GM12874 (cell line): ENCODE results near the gene LIN54.

Source experiments
- TF ChIP-seq, protein P1 (sequence below): IDR thresholded peaks from 2 replicates; pipeline ENCODE4 v1.5.1; 2011; ENCODE audit warnings: low read depth, mild to moderate bottlenecking, control low read depth, low read length, moderate library complexity; ENCODE audit not compliant: insufficient read depth

The LIN54 gene

DNA sequence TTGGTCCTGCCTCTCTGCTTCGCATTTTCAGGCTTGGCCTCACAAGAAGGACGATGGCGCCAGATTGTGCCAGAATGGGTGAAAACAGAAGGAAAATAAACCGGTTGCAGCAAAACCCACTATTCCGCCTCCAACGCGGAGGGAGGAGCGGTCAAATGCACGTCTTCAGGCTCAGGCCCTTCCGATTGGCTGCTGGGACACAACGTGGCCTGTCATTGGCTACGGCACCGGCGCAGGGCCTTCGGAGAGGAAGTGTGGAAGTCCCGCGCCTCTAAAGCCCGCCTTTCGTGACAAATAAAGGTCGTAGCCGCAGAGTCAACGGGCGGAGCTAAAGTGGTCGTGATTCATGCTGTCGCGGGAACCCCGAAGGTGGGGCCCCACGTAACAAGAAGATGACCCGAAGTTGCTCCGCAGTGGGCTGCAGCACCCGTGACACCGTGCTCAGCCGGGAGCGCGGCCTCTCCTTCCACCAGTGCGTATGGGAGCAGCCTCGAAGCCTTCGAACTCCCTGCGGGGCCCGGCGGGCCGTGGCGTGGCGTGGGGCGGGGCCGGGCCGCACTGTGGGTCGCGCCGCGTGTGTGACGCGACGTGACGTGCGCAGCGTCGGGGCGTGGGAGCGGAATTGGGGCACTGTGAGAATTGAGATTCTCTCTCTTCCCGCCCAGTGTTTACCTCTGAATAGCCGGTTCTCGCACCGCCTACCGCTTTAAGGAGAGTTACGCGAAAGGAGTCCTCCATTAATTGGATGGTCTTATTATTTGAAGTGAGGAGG is 110.0 kb downstream of the LIN54 start, which contains the start of gene THAP9:
TSS of gene THAP9 (plus strand) at position 325 of the 772 bp plus-strand sequence. CDS start at position 393, 68 bp downstream.
- TF ChIP-seq, protein P1, sequence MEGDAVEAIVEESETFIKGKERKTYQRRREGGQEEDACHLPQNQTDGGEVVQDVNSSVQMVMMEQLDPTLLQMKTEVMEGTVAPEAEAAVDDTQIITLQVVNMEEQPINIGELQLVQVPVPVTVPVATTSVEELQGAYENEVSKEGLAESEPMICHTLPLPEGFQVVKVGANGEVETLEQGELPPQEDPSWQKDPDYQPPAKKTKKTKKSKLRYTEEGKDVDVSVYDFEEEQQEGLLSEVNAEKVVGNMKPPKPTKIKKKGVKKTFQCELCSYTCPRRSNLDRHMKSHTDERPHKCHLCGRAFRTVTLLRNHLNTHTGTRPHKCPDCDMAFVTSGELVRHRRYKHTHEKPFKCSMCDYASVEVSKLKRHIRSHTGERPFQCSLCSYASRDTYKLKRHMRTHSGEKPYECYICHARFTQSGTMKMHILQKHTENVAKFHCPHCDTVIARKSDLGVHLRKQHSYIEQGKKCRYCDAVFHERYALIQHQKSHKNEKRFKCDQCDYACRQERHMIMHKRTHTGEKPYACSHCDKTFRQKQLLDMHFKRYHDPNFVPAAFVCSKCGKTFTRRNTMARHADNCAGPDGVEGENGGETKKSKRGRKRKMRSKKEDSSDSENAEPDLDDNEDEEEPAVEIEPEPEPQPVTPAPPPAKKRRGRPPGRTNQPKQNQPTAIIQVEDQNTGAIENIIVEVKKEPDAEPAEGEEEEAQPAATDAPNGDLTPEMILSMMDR = no peak

DNA sequence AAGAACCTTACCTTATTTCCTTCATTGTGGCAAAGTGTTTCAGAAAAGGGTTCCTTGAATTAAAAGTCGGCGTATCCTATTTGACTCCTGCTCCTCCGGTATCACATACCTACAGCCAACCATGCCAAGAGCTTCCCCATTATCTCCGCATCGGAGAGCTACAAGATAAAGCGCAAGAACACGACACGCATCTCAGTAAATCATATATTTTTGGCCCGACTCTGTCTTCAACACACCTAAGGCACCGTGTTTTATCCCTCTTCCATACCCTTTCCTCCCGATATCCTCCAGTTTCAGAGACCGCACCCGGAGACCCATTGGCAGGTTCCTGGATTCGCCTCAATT is 110.6 kb downstream of the LIN54 start:
- TF ChIP-seq, protein P1 = no peak

DNA sequence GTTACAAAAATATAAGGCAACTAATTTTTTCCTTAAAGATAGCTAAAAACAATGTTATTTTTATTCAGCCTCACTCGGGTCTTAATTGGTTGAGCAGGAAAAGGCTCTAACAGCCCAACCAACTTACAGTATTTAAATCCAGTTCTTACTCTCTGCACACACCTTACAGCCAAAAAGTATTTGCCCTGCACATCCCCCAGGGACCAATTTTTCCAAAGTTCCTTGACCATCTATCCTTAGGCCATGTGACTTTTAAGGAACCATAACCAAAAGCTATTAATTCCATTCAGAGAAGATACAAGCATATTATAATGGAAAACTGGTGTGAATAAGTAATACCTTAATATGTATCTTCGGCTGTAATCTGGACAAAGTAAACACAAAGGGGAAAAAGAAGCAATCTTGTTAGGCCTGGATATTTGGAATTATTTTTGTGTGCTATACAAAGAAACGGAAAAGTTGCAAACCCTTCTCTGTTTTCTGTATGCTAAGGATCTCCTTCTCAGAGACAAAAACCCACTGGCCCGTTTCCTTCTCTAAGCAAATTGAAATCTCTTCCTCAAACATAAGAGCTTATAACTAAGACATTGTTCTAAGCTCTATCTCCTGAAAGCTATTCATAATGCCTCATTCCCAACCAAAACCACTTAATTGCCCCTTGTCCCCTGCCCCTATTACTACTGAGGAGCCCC is 111.1 kb downstream of the LIN54 start:
- TF ChIP-seq, protein P1 = no peak

DNA sequence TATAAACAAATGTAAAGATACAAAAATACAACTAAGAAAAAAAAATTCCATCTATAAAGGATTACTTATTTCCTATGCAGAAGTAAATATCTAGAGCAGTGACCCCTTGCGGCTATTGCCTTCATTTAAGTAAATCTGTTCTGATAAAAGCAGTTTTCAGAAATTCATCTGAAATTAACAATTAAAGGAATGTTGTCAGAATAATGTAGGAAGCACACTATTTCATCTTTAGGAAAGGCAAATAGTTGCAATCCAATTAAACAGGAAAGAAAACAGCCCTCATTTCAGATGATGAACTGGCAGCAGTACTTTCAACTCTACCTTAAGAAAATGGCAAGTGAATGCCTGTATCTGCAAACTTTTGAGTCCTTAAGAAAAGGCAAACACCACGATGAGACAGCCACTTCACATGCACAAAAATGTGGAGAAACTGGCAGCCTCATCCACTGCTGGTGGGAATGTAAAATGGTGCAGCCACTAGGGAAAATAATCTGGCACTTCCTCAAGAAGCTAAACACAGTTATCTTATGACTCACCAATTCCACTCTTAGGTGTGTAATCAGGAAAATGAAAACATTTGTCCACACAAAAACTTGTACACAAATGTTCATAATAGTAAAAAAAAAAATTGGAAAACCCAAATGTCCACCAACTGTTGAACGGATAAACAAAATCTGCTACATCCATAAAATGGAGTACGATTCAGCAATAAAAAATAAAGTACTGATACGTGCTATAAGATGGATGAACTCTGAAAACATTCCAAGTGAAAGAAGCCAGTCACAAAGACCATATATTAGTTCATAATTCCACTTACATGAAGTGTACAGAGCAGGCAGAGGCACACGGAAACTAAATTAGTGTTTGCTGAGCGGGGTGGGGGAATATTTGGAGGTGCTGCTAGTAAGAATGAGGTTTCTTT is 112.0 kb downstream of the LIN54 start:
- TF ChIP-seq, protein P1 = no peak

DNA sequence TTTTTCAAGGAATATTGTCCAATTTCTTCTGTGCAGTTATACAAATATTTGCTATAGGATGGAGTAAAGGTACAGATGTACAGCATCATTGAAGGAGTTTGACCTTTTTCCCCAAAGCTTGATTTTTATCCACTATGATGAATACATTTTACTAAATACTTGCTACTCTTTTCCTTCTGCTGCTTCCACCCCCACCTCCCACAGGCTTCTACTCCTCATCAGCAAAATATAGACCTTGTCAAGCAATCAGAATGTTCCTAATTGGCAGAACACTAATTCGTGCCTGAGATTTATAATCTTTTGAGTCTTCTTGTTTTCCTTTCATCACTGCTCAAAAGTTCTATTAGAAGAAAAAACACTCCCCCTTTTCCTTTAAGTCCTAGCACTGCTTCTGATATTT is 113.9 kb downstream of the LIN54 start:
- TF ChIP-seq, protein P1 = no peak

DNA sequence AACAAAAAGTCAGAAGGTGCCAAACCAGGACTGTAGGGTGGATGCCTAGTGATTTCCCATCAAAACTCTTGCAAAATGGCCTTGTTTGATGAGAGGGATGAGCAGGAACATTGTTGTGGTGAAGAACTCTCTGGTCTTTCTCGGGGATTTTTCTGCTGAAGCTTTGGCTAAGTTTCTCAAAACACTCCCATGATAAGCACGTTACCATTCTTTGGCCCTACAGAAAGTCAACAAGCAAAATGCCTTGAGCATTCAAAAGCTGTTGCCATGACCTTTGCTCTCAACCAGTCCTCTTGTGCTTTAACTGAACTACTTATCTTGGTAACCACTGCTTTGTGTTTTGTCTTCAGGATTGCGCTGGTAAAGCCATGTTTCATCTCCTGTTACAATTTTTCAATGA is 116.7 kb downstream of the LIN54 start:
- TF ChIP-seq, protein P1 = no peak

DNA sequence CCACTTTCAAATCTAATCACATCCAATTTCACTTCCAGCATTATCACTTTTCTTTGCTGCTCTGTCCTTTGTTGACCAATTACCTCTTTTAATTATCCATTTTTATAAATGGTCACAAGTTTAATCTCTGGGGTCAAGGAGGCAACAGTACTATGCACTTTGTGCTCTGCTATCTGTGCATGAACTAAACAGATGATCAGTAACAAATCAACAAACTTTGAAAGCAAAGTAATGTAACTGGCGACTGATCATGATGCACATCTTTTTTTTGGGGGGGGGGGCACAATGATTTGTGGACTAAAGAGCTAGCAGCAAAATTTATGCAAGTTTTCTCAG is 118.2 kb downstream of the LIN54 start:
- TF ChIP-seq, protein P1 = no peak
